GDM1 (cell line): Measurements from ENCODE around the gene MTHFSD.

Experiments
- DNase-seq: peaks from one replicate; lab custom pipeline; 2025; lab: John Stamatoyannopoulos, UW

MTHFSD gene

GRCh38 chr16:86584071-86584685 is 29.1 kb upstream of the MTHFSD start:
- no peak for DNase-seq

- DNase-seq, result no peak
Measured at GRCh38 chr16:86581458-86581857, 26.4 kb upstream of the MTHFSD start.

GRCh38 chr16:86580791-86581170 is 25.7 kb upstream of the MTHFSD start:
- DNase-seq, result no peak

DNA sequence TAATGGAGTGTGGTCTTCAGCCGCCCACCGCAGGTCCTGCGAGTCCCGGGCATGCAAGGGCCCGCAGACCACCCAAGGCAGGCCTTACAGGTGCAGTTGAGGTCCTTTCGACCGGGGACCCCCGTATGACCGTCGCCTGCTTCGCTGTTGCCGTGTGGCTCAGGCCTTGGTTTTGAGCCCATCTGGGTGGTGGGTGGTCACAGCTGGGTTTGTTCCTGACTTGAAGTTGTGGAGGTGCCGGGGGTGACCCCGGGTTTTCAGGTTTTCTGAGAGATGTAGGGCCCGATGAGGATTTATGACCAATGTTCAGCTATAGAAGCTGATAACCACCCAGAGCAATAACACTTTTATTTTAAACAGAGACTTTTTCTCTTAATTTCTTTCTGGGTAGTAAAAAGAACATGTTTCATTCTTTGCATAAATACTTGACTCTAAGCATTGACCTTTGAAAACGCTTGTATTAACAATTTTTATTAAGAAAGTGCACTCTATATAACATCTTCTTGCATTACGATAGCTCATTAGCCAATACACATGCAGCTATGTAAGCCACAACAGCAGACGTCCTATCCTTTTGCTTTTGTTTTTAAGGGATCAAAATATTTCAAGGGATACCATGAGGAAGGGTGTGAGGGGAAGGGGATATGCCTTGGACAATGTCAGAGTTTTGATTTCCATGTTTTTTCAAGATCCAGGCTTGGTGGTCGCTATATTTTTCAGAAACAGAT is 25.2 kb upstream of the MTHFSD start:
- no peak for DNase-seq

DNA sequence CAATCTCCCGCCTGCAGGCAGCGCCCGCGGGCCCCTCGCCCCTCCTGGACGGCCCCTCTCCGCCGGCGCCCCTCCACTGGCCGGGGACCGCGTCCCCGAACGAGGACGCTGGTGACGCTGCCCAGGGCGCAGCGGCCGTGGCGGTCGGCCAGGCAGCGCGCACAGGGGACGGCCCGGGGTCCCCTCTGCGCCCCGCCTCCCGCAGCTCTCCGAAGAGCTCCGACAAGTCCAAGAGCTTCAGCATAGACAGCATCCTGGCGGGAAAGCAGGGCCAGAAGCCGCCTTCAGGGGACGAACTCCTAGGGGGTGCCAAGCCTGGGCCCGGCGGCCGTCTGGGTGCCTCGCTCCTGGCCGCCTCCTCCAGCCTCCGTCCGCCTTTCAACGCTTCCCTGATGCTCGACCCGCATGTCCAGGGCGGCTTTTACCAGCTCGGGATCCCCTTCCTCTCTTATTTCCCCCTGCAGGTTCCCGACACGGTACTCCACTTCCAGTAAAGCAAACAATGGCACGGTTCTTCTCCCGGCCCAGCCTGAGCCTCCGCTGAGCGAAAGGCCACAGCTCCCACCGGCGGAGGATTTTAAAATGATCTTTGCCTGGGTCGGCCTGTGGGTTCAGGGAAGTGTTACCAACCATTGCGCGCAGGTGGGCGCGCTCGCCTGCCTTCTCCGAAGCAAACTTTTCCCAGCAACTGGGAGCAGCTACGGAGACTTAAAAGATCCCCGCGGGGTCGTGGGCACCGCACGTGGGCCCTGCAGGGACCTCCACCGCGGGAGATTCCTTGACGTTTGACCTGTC is 24.4 kb upstream of the MTHFSD start:
- DNase-seq, result no peak

DNA sequence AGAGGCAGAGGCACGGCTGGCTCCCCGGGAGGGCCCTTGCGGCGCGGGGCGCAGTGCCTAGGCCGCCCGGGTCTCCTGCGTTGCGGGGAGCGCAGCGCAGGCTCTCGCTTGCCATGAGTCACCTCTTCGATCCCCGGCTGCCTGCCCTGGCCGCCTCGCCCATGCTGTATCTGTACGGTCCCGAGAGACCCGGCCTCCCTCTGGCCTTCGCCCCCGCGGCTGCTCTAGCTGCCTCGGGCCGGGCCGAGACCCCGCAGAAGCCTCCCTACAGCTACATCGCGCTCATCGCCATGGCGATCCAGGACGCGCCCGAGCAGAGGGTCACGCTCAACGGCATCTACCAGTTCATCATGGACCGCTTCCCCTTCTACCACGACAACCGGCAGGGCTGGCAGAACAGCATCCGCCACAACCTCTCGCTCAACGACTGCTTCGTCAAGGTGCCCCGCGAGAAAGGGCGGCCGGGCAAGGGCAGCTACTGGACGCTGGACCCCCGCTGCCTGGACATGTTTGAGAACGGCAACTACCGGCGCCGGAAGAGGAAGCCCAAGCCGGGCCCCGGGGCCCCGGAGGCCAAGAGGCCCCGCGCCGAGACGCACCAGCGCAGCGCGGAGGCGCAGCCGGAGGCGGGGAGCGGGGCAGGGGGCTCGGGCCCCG is 23.7 kb upstream of the MTHFSD start:
- no peak for DNase-seq

- DNase-seq, result no peak
Measured at GRCh38 chr16:86578061-86578599, 23.1 kb upstream of the MTHFSD start, which contains the start of gene FOXL1. TSS of gene FOXL1 (plus strand) at chr16:86578549. CDS start at chr16:86578724, 175 bp downstream.

DNA sequence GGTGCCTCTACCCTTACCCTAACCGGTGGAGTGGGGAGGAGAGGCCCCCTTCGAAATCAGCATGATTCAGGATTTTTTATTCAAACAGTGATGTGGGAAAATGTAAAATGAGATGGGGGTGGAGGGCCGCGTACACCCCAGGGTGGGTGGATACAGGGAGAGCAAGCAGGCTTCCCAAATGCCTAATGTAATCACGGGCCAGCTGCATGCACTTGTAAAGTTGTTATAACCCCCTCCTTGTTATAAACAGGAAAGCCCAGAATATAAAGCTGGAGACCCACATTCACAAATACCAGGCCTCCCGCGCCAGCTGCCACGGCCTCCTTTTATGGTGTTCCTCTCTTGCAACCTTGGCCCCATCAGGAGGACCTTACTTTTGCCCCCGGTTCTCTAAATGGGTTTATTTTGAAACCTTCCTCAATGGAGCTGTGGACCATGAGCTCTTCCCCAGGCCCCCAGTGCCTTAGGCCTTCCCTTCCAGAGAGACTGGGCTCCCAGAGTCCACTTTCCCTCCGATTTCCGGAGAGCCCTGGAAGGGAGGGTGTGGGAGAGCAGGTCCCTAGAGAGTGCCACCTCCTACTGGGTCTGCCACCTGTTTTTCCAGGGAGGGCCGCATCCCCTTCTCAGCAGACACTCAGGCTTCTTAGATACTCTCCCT is 22.4 kb upstream of the MTHFSD start:
- no peak for DNase-seq

DNA sequence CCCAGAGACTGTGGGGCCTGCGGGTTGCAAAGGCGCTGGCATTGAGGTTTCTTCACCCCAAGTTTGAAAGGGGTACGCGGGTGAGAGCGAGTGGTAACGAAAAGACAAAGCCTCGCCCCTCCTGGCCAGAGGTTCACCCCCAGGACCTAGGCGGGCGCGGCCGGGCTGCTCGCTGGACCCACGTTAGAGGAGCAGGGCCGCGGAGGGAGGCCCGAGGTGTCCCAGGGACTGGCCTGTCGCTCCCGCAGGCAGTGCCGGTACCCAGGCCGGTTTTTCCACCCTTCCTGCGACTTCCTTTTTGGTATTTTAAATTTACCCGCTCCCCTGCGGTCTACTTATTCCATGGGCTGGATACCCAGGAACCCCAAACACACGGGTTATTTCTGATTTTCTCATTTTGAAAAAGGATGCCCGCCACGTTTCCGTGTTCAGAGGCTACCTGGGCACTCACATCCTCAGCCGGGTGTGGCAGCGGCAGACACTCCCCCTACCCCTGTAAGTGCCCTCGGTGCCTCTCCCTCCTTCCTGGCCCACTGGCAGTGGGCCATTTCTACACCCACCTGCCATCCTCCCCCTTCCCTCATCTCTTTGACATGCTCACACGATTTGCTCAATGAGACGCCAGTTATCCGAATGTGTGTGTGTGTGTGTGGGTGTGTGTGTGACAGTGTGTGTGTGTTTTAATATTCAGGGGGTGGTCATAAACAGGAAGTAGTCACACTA is 21.7 kb upstream of the MTHFSD start:
- no peak for DNase-seq

DNA sequence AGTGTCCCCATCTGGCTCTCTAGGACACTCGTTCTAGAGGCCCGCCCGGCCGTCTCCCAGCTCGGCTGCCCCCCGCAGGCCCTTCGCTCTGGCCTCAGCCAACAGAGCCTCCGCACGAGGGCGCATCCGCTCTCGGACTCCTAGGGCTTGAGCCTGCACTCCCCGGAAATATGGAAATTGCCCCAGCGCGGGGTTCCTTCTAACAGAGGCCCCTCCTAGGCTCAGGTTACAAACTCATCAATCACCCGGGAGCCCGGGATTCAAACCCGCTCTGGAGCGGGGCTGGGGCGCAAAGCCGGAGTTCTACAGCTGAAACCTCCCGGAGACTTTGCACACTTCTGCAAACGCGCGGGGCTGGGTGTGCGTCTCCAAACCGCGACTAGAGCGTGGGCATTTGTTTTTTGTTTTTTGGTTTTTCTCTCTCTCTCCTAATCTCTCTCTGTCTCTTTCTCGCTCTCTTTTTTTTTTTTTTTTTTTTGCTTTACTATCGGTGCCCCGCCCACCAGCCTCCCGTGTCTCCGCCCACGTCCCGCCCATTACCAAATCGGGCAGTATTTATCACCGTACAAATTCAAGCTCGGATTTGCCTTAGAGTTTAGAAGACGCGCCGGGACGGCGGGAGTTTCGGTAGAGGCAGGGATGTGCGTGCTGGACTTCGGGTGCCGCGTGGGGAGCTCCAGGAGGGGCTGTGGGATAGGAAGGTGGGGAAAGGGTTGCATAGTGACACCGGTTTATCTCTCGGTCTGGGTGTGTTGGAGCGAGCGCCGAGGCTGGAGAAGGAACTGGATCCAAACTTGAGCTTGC is 20.9 kb upstream of the MTHFSD start:
- DNase-seq, result no peak

- DNase-seq, result no peak
Measured at GRCh38 chr16:86575095-86575685, 20.2 kb upstream of the MTHFSD start.

DNA sequence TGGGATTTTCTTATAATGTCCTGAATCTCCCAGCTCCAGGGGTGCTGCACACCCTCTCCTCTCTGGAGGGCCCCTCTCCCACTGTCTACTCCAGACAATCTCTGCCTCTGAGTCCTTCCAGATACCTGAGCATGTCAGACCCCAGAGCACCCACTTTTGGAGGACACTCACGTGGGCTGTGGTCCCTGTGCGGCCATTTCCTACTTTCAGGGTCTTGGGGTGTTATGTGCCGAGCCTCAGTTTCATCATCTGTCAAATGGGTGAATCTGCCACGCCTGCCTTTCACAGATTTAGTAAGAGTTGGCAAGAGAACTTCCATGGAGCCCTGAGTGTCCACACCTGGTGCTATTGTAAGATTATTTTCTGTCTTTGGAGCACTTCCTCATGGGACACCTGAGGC is 19.6 kb upstream of the MTHFSD start:
- DNase-seq, result no peak

GRCh38 chr16:86573646-86574508 is 18.8 kb upstream of the MTHFSD start:
- DNase-seq, result no peak

DNA sequence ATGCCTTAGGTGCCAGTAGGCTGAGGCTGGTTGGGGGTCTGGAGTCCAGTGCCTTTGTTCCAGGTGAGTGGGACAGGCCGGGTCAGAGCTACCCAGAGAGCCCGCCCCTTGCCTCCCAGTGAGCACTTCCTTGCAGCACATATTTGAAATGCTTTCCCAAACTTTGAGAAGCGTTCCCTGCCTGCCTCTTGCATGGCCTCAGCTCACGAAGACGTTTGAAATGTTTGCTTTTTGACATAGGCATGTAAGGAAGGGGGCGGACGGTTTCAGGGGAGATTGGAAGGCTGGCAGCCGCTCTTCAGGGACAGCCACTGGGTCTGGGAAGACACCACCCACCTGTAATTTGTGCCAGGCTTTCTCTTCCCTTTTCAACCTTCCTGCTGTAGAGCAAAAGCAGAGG is 18.2 kb upstream of the MTHFSD start:
- no peak for DNase-seq

DNA sequence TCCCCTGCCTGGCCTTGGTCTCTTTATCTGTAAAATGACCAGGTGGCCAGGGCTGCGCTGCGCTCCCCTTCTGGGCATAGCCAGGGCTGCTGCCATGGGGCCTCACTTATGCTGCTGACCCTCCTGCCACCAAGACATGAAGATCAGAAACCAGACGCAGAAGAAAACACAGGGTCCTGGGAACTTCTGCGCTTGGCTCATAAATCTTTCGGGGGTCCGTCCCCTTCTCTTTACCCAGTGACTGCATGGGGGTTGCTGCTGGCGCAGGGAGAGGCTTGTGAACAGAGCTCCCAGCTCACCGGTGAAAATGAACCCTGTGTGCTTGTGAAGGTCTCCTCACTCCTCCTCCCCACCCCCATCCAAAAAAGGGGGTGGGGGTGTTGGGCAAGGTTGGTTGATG is 17.6 kb upstream of the MTHFSD start:
- no peak for DNase-seq

DNA sequence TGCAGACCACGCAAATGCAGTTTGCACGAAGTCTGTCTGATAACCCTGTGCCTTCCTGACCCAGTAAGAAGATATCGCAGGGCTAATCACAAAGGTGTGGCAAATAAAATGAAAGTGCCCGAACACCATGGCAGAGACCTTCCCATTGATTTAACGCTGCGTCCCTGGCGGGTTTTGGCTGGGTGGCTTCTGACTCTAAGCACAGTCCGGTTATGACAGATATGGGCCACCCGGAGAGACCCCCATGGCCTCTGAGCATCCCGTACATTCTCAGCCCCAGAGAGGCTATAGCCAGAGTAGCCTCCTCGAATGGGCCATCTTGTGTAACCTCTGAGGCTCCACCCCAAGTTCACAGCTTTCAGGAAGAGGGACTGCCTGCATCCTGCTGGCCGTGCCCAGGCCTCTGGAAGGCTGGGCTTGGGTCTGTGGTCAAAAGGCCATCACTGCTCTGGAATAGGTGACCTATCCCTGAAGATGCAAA is 17.0 kb upstream of the MTHFSD start:
- no peak for DNase-seq

GRCh38 chr16:86571530-86571915 is 16.5 kb upstream of the MTHFSD start:
- DNase-seq, result no peak
